Measurements from ENCODE around the gene CHMP3.

CHMP3 gene

DNA sequence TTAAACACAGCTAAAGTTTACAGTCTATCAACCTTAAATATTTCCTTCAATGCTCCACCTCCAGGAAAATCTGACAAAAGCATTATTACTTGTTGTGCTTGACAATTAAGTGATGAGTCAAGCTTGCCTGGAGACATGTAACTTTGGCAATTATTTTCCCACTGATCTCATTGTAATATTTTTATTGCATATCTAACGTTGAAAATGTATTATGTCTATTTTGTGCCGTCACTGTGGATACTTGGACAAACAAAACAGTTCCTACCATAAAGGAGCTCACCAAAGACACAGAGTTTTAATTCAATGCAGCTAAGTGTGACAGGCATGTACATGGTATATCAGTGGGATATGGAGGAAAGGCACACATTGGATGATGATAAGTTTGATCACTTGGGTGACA, 35.7 kb upstream of the CHMP3 start:
- no peak overlapping the region for H2AFZ ChIP-seq (ENCODE audit: low read length)
- H3K14ac ChIP-seq (ENCODE audit: low read length), result no peak overlapping the region
- no peak overlapping the region for H2BK12ac ChIP-seq (ENCODE audit: low read length)
- no peak overlapping the region for H3K23ac ChIP-seq (ENCODE audit: low read depth, low read length, poor library complexity)
- no peak overlapping the region for H3K9ac ChIP-seq (ENCODE audit: low read depth, low read length, poor library complexity)
- WGBS, 2 donors (ENCODE audit: extremely low coverage in 2 of 2, insufficient read length in 2 of 2, insufficient replicate concordance in 1 of 2), result no CpG with 5 or more reads among the region's 2 CpGs
- DNase-seq (ENCODE audit: low spot score), result no peak
- H3K18ac ChIP-seq (ENCODE audit: low read length), result no peak overlapping the region
- no peak overlapping the region for H3K4ac ChIP-seq (ENCODE audit: low read length)
- H2AK5ac ChIP-seq (ENCODE audit: low read depth, low read length), result no peak overlapping the region
- H2BK15ac ChIP-seq (ENCODE audit: low read length), result no peak overlapping the region
- H2BK120ac ChIP-seq (ENCODE audit: low read depth, low read length), result no peak overlapping the region
- H3K36me3 ChIP-seq (replicated peaks in 1 of 2; ENCODE audit: control insufficient read depth in 2 of 2, insufficient read depth in 2 of 2, low read length in 2 of 2), result peaks cover under 1 to 6% of the 10 kb centered on the region in 2 donors
- H3K9me3 ChIP-seq (replicated peaks in 1 of 2; ENCODE audit: control insufficient read depth in 2 of 2, insufficient read depth in 1 of 2, low read depth in 1 of 2, low read length in 2 of 2), result no peaks in the 10 kb centered on the region
- H3K27ac ChIP-seq (replicated peaks; ENCODE audit: low read length), result no peak overlapping the region
- H4K8ac ChIP-seq (ENCODE audit: low read depth, low read length), result no peak overlapping the region
- no peak overlapping the region for H3K4me2 ChIP-seq (ENCODE audit: insufficient read depth, low read length, poor library complexity, severe bottlenecking)
- H2BK5ac ChIP-seq (ENCODE audit: low read length), result no peak overlapping the region
- no peaks in the 10 kb centered on the region for H3K4me1 ChIP-seq (ENCODE audit: control insufficient read depth in 2 of 2, insufficient read depth in 1 of 2, low read depth in 1 of 2, low read length in 2 of 2)
- H3K4me3 ChIP-seq (ENCODE audit: low read length in 2 of 2), result no peak overlapping the region
- no peak overlapping the region for H4K91ac ChIP-seq (ENCODE audit: low read depth, low read length, poor library complexity)
- peaks cover 3% of the 10 kb centered on the region for H3K79me1 ChIP-seq (ENCODE audit: low read depth, low read length)
- H3K27me3 ChIP-seq (ENCODE audit: control insufficient read depth in 3 of 3, insufficient read depth in 3 of 3, low read depth in 1 of 3, low read length in 3 of 3), result no peaks in the 10 kb centered on the region

DNA sequence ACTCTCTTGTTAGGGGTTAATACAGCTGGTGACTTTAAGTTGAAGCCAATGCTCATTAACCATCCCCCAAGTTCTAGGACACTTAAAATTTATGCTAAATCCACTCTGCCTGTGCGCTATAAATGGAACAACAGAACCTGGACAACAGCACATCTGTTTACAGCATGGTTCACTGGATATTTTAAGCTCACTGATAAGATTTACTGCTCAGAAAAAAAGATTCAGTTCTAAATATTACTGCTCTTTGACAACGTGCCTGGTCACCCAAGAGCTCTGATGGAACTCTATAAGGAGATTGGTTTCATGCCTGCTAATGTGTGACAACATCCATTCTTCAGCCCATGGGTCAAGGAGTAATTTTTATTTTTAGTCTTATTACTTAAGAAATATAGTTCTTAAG, 32.9 kb upstream of the CHMP3 start:
- Histone ChIP-seq H2BK12ac (ENCODE audit: low read length) (no peak overlapping the region), H2BK120ac (ENCODE audit: low read depth, low read length) (no peak overlapping the region), H3K9ac (ENCODE audit: low read depth, low read length, poor library complexity) (no peak overlapping the region), H3K27me3 (ENCODE audit: control insufficient read depth in 3 of 3, insufficient read depth in 3 of 3, low read depth in 1 of 3, low read length in 3 of 3) (no peaks in the 10 kb centered on the region), H3K18ac (ENCODE audit: low read length) (no peak overlapping the region), H2BK15ac (ENCODE audit: low read length) (no peak overlapping the region), H4K91ac (ENCODE audit: low read depth, low read length, poor library complexity) (no peak overlapping the region), H2BK5ac (ENCODE audit: low read length) (no peak overlapping the region), H3K4ac (ENCODE audit: low read length) (no peak overlapping the region), H3K4me1 (ENCODE audit: control insufficient read depth in 2 of 2, insufficient read depth in 1 of 2, low read depth in 1 of 2, low read length in 2 of 2) (no peaks in the 10 kb centered on the region), H3K4me2 (ENCODE audit: insufficient read depth, low read length, poor library complexity, severe bottlenecking) (no peak overlapping the region), H3K27ac (replicated peaks; ENCODE audit: low read length) (no peak overlapping the region), H2AFZ (ENCODE audit: low read length) (no peak overlapping the region), H3K79me1 (ENCODE audit: low read depth, low read length) (no peaks in the 10 kb centered on the region), H4K8ac (ENCODE audit: low read depth, low read length) (no peak overlapping the region), H2AK5ac (ENCODE audit: low read depth, low read length) (no peak overlapping the region), H3K4me3 (ENCODE audit: low read length in 2 of 2) (no peak overlapping the region), H3K36me3 (replicated peaks in 1 of 2; ENCODE audit: control insufficient read depth in 2 of 2, insufficient read depth in 2 of 2, low read length in 2 of 2) (no peaks in the 10 kb centered on the region), H3K14ac (ENCODE audit: low read length) (no peak overlapping the region), H3K23ac (ENCODE audit: low read depth, low read length, poor library complexity) (no peak overlapping the region), H3K9me3 (replicated peaks in 1 of 2; ENCODE audit: control insufficient read depth in 2 of 2, insufficient read depth in 1 of 2, low read depth in 1 of 2, low read length in 2 of 2) (no peaks in the 10 kb centered on the region)
- no peak for DNase-seq (ENCODE audit: low spot score)
- WGBS, 2 donors (ENCODE audit: extremely low coverage in 2 of 2, insufficient read length in 2 of 2, insufficient replicate concordance in 1 of 2), result no CpG with 5 or more reads among the region's 2 CpGs

- WGBS, 2 donors (ENCODE audit: extremely low coverage in 2 of 2, insufficient read length in 2 of 2, insufficient replicate concordance in 1 of 2), result no CpG with 5 or more reads among the region's 2 CpGs
- H2AK5ac ChIP-seq (ENCODE audit: low read depth, low read length), result no peak overlapping the region
- no peaks in the 10 kb centered on the region for H3K27me3 ChIP-seq (ENCODE audit: control insufficient read depth in 3 of 3, insufficient read depth in 3 of 3, low read depth in 1 of 3, low read length in 3 of 3)
- no peak overlapping the region for H2BK12ac ChIP-seq (ENCODE audit: low read length)
- H3K27ac ChIP-seq (replicated peaks; ENCODE audit: low read length), result no peak overlapping the region
- no peak overlapping the region for H3K4me3 ChIP-seq (ENCODE audit: low read length in 2 of 2)
- no peak overlapping the region for H2BK15ac ChIP-seq (ENCODE audit: low read length)
- H3K9ac ChIP-seq (ENCODE audit: low read depth, low read length, poor library complexity), result no peak overlapping the region
- no peak overlapping the region for H3K23ac ChIP-seq (ENCODE audit: low read depth, low read length, poor library complexity)
- H3K14ac ChIP-seq (ENCODE audit: low read length), result no peak overlapping the region
- H4K8ac ChIP-seq (ENCODE audit: low read depth, low read length), result no peak overlapping the region
- no peak overlapping the region for H2BK5ac ChIP-seq (ENCODE audit: low read length)
- no peak for DNase-seq (ENCODE audit: low spot score)
- H3K79me1 ChIP-seq (ENCODE audit: low read depth, low read length), result no peaks in the 10 kb centered on the region
- H3K18ac ChIP-seq (ENCODE audit: low read length), result no peak overlapping the region
- no peak overlapping the region for H2AFZ ChIP-seq (ENCODE audit: low read length)
- no peak overlapping the region for H3K4me2 ChIP-seq (ENCODE audit: insufficient read depth, low read length, poor library complexity, severe bottlenecking)
- no peak overlapping the region for H4K91ac ChIP-seq (ENCODE audit: low read depth, low read length, poor library complexity)
- H3K36me3 ChIP-seq (replicated peaks in 1 of 2; ENCODE audit: control insufficient read depth in 2 of 2, insufficient read depth in 2 of 2, low read length in 2 of 2), result no peaks in the 10 kb centered on the region
- H2BK120ac ChIP-seq (ENCODE audit: low read depth, low read length), result no peak overlapping the region
- H3K4ac ChIP-seq (ENCODE audit: low read length), result no peak overlapping the region
- no peaks in the 10 kb centered on the region for H3K4me1 ChIP-seq (ENCODE audit: control insufficient read depth in 2 of 2, insufficient read depth in 1 of 2, low read depth in 1 of 2, low read length in 2 of 2)
- no peaks in the 10 kb centered on the region for H3K9me3 ChIP-seq (replicated peaks in 1 of 2; ENCODE audit: control insufficient read depth in 2 of 2, insufficient read depth in 1 of 2, low read depth in 1 of 2, low read length in 2 of 2)
Observed at GRCh38 chr2:86593266-86593665, 30.0 kb upstream of the CHMP3 start.

- no CpG with 5 or more reads among the region's 3 CpGs for WGBS, 2 donors (ENCODE audit: extremely low coverage in 2 of 2, insufficient read length in 2 of 2, insufficient replicate concordance in 1 of 2)
- no peak overlapping the region for H2AFZ ChIP-seq (ENCODE audit: low read length)
- no peak overlapping the region for H3K27ac ChIP-seq (replicated peaks; ENCODE audit: low read length)
- no peak overlapping the region for H3K18ac ChIP-seq (ENCODE audit: low read length)
- H2AK5ac ChIP-seq (ENCODE audit: low read depth, low read length), result no peak overlapping the region
- DNase-seq (ENCODE audit: low spot score), result no peak
- no peak overlapping the region for H3K9ac ChIP-seq (ENCODE audit: low read depth, low read length, poor library complexity)
- no peak overlapping the region for H3K4me2 ChIP-seq (ENCODE audit: insufficient read depth, low read length, poor library complexity, severe bottlenecking)
- H3K9me3 ChIP-seq (replicated peaks in 1 of 2; ENCODE audit: control insufficient read depth in 2 of 2, insufficient read depth in 1 of 2, low read depth in 1 of 2, low read length in 2 of 2), result no peaks in the 10 kb centered on the region
- H2BK5ac ChIP-seq (ENCODE audit: low read length), result no peak overlapping the region
- no peaks in the 10 kb centered on the region for H3K79me1 ChIP-seq (ENCODE audit: low read depth, low read length)
- H2BK120ac ChIP-seq (ENCODE audit: low read depth, low read length), result no peak overlapping the region
- no peak overlapping the region for H4K8ac ChIP-seq (ENCODE audit: low read depth, low read length)
- H3K4ac ChIP-seq (ENCODE audit: low read length), result no peak overlapping the region
- no peak overlapping the region for H3K14ac ChIP-seq (ENCODE audit: low read length)
- H3K4me1 ChIP-seq (ENCODE audit: control insufficient read depth in 2 of 2, insufficient read depth in 1 of 2, low read depth in 1 of 2, low read length in 2 of 2), result no peaks in the 10 kb centered on the region
- H2BK12ac ChIP-seq (ENCODE audit: low read length), result no peak overlapping the region
- no peak overlapping the region for H3K4me3 ChIP-seq (ENCODE audit: low read length in 2 of 2)
- no peaks in the 10 kb centered on the region for H3K36me3 ChIP-seq (replicated peaks in 1 of 2; ENCODE audit: control insufficient read depth in 2 of 2, insufficient read depth in 2 of 2, low read length in 2 of 2)
- no peak overlapping the region for H3K23ac ChIP-seq (ENCODE audit: low read depth, low read length, poor library complexity)
- H2BK15ac ChIP-seq (ENCODE audit: low read length), result no peak overlapping the region
- H3K27me3 ChIP-seq (ENCODE audit: control insufficient read depth in 3 of 3, insufficient read depth in 3 of 3, low read depth in 1 of 3, low read length in 3 of 3), result no peaks in the 10 kb centered on the region
- no peak overlapping the region for H4K91ac ChIP-seq (ENCODE audit: low read depth, low read length, poor library complexity)
Observed at GRCh38 chr2:86592547-86593230, 29.4 kb upstream of the CHMP3 start.
